Cardiac fibroblast (primary cell): ENCODE data around the gene ARHGAP10.

ENCODE experiments used
- DNase-seq, 2 donors: peaks; one replicate each; pipeline versions ENCODE4 v3.0.0 to v3.0.0-alpha.2; 2010; ENCODE audit warnings: low read depth in 2 of 2
- H3K4me3 ChIP-seq, 2 donors: replicated peaks in 1 of 2; 1 replicate in 1 of 2; 2 replicates in 1 of 2; pipeline ENCODE4 v1.5.1; 2011; ENCODE audit warnings: low read depth in 2 of 2, low read length in 2 of 2, mild to moderate bottlenecking in 2 of 2, moderate library complexity in 1 of 2
- CTCF ChIP-seq: IDR thresholded peaks from one replicate; pipeline ENCODE4 v1.5.1; 2011; ENCODE audit warnings: low read depth, mild to moderate bottlenecking, low read length, inconsistent platforms

Gene ARHGAP10

GRCh38 chr4:147984778-147985138, 252.9 kb downstream of the ARHGAP10 start:
- no peak overlapping the region for H3K4me3 ChIP-seq
- DNase-seq: no peak
- TF ChIP-seq CTCF: no peak

GRCh38 chr4:147985376-147985775, 253.5 kb downstream of the ARHGAP10 start:
- DNase-seq: no peak
- H3K4me3 ChIP-seq: no peak overlapping the region
- TF ChIP-seq CTCF: no peak

GRCh38 chr4:147987252-147987651, 255.4 kb downstream of the ARHGAP10 start:
- no peak for DNase-seq
- no peak for TF ChIP-seq CTCF
- H3K4me3 ChIP-seq: no peak overlapping the region

GRCh38 chr4:147991543-147992283, 259.8 kb downstream of the ARHGAP10 start:
- no peak for TF ChIP-seq CTCF
- H3K4me3 ChIP-seq: no peak overlapping the region
- no peak for DNase-seq

- no peak overlapping the region for H3K4me3 ChIP-seq
- DNase-seq: peak; percentile 62 to 69
- TF ChIP-seq CTCF: no peak
These were observed 262.2 kb downstream of the ARHGAP10 start for GRCh38 chr4:147994076-147994475.

- DNase-seq: peak in 1 of 2 donors; percentile 50
- no peak for TF ChIP-seq CTCF
- no peak overlapping the region for H3K4me3 ChIP-seq
These were observed 262.9 kb downstream of the ARHGAP10 start for GRCh38 chr4:147994491-147995385.
